Suprapubic skin (tissue), 4 donors: Measurements from ENCODE around the gene POLR3A. TPM values are rescaled to one million over a fixed set of nuclear protein-coding genes. Genes with fewer than 3 reads are reported as not detected.

Experiments used
- DNase-seq, 2 donors: peaks; one replicate each; pipeline ENCODE4 v3.0.0-alpha.2; 2019; ENCODE audit warnings: low spot score in 2 of 2
- H3K27ac ChIP-seq: fragments of 200-600 bp; sonication (generic); one replicate; pipeline ENCODE4 v1.5.1; 2019
- H3K27me3 ChIP-seq: fragments of 200-600 bp; sonication (generic); one replicate; pipeline ENCODE4 v1.5.1; 2019
- H3K36me3 ChIP-seq: fragments of 200-600 bp; sonication (generic); one replicate; pipeline ENCODE4 v1.5.1; 2019
- H3K4me1 ChIP-seq: fragments of 200-600 bp; sonication (generic); one replicate; pipeline ENCODE4 v1.5.1; 2019
- H3K4me3 ChIP-seq: fragments of 200-600 bp; sonication (generic); one replicate; pipeline ENCODE4 v1.5.1; 2019; ENCODE audit warnings: mild to moderate bottlenecking
- H3K9me3 ChIP-seq: fragments of 200-600 bp; sonication (generic); one replicate; pipeline ENCODE4 v1.5.1; 2019
- EP300 ChIP-seq: sonication (generic); formaldehyde crosslinking; IDR thresholded peaks from one replicate; pipeline ENCODE4 v1.6.1; 2017; ENCODE audit warnings: antibody characterized with exemption
- POLR2A ChIP-seq, 2 donors: fragments of 450-650 bp; IDR thresholded peaks; one replicate each; pipeline ENCODE4 v1.6.1; 2017; ENCODE audit warnings: antibody characterized with exemption in 2 of 2, mild to moderate bottlenecking in 2 of 2, moderate library complexity in 2 of 2
- POLR2AphosphoS5 ChIP-seq, 3 donors: sonication (generic); formaldehyde crosslinking; IDR thresholded peaks; one replicate each; pipeline ENCODE4 v1.6.1; 2017; ENCODE audit warnings: antibody characterized with exemption in 3 of 3
- WGBS: methylation state at CpG from one replicate; pipeline ENCODE4 v1.1.5; 2018; 5-methylcytosine and 5-hydroxymethylcytosine counted together
- total RNA-seq, 4 donors: library from RNA; depleted of rRNA; stranded (reverse); fragments of >200 nt; gene quantifications; one replicate each; pipeline ENCODE4 v1.1.0, GENCODE V29; 2016
- TF ChIP-seq, protein P1 (sequence below), 2 donors: fragments of 200-600 bp in 1 of 2; fragments of 450-650 bp in 1 of 2; sonication (generic) in 1 of 2; IDR thresholded peaks; one replicate each; pipeline ENCODE4 v1.5.1; 2016 to 2019; ENCODE audit warnings: antibody characterized with exemption in 2 of 2, mild to moderate bottlenecking in 1 of 2, moderate library complexity in 1 of 2

The POLR3A gene
- total RNA-seq, 4 donors from 2014 or later, result 9.7 to 18.3 (median 12.8) TPM

DNA sequence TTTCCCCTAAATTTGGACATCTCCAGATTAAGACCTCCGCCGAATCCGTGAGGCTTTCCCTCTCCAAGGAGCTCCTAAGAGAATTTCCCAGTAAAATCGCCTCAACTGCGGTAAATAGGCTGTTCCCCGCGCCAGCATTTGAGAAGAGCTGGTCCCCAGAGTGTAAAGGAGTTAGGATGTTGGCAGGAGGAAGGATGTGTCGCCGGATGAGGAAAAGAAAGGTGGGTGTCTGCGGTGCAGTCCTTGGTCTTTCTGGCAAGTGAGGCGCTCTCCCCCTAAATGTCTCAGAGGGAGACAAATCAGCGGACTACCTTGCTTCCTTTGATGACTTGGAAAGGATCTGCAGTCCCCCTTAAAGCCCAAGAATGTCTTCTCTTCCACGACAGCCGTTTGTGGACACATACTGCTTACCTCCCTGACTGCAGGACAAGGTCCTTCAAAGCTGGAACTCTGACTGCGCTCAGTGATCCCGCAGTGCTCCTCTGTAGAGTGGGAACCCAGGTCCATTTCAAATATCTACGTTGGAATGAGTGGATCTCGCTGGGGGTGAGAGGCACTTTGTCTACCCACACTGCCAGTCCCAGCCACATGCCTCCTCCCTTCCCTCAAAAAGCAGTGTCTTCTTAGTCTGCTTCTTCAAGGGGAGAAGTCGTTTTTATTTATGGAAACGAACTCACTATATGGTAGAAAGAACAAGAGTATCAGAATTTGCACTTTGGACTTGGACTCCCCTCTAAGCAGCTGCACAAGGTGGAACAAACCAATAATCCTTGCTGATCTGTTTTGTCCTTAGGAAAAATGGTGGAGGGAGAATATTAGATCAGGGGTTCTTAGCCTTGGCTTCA is 101.7 kb downstream of the POLR3A start:
- Histone ChIP-seq H3K36me3 (no peaks in the 10 kb centered on the region), H3K27me3 (no peaks in the 10 kb centered on the region), H3K4me3 (peak overlapping the region; percentile 89), H3K27ac (peak overlapping the region; percentile 86), H3K9me3 (no peaks in the 10 kb centered on the region), H3K4me1 (peaks cover 44% of the 10 kb centered on the region)
- no peak for DNase-seq
- 31% methylated on average over 17 of the region's 20 CpGs for WGBS
- TF ChIP-seq, protein P1, sequence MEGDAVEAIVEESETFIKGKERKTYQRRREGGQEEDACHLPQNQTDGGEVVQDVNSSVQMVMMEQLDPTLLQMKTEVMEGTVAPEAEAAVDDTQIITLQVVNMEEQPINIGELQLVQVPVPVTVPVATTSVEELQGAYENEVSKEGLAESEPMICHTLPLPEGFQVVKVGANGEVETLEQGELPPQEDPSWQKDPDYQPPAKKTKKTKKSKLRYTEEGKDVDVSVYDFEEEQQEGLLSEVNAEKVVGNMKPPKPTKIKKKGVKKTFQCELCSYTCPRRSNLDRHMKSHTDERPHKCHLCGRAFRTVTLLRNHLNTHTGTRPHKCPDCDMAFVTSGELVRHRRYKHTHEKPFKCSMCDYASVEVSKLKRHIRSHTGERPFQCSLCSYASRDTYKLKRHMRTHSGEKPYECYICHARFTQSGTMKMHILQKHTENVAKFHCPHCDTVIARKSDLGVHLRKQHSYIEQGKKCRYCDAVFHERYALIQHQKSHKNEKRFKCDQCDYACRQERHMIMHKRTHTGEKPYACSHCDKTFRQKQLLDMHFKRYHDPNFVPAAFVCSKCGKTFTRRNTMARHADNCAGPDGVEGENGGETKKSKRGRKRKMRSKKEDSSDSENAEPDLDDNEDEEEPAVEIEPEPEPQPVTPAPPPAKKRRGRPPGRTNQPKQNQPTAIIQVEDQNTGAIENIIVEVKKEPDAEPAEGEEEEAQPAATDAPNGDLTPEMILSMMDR (IDR thresholded peaks at IDR 0.05), result no peak
- no peak for TF ChIP-seq POLR2AphosphoS5 (IDR thresholded peaks at IDR 0.05)
- TF ChIP-seq POLR2A (IDR thresholded peaks at IDR 0.05), result no peak
- no peak for TF ChIP-seq EP300

DNA sequence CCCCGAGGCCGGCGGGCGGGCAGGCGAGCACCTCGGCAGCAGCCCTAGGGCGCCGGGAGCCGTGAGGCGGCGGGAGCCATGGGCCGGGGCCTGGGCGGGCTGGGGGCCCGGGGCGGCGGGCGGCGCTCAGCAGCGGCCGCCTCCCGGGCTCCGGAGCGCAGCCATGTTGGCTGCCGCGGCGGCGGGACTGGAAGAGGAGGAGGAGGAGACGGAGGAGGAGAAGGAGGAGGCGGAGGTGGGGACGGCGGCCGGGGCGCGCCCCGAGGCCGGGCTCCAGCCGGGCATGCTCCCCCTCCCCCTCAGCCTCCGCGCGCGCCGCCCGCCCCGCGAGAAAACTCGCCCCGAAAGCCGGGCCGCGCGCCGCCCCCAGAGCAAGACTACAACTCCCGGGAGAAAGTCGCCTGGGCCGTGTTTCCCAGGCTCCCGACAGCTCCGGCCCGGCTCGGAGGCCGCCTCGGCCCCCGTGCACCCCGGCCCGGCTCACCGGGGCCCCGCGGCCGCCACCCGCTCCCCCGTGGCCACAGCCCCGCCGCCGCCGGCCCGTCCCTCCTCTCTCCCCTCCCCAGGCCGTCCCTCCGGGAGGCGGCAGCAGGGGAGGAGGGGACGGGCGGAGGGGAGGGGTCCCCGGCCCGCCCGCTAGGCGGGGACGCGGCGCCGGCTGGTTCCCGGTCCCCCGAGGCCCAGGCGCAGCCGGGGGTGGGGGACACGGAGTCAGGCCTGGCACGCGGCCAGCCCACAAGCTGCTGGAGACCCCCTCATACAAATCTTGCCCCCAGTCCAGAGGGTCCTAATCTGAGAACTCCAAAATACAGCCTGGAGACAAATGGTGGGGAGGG is 102.5 kb downstream of the POLR3A start, which contains the start of gene DLG5:
TSS of gene DLG5 (minus strand) at position 190 of the 836 bp plus-strand sequence. CDS start 235 bp downstream, outside the sequence.
- Histone ChIP-seq H3K27me3 (no peaks in the 10 kb centered on the region), H3K9me3 (no peaks in the 10 kb centered on the region), H3K27ac (peak within 1 kb of the TSS; percentile 86), H3K36me3 (no peaks in the 10 kb centered on the region), H3K4me1 (peaks cover 49% of the 10 kb centered on the region), H3K4me3 (peak within 1 kb of the TSS; percentile 89)
- peak; percentile 74 to 85 for DNase-seq
- TF ChIP-seq EP300 (no peak), POLR2AphosphoS5 (IDR thresholded peaks at IDR 0.05) (no peak), POLR2A (IDR thresholded peaks at IDR 0.05) (peak in 1 of 2 donors; percentile 19)
- WGBS, result 0% methylated on average over 5 of the region's 95 CpGs

DNA sequence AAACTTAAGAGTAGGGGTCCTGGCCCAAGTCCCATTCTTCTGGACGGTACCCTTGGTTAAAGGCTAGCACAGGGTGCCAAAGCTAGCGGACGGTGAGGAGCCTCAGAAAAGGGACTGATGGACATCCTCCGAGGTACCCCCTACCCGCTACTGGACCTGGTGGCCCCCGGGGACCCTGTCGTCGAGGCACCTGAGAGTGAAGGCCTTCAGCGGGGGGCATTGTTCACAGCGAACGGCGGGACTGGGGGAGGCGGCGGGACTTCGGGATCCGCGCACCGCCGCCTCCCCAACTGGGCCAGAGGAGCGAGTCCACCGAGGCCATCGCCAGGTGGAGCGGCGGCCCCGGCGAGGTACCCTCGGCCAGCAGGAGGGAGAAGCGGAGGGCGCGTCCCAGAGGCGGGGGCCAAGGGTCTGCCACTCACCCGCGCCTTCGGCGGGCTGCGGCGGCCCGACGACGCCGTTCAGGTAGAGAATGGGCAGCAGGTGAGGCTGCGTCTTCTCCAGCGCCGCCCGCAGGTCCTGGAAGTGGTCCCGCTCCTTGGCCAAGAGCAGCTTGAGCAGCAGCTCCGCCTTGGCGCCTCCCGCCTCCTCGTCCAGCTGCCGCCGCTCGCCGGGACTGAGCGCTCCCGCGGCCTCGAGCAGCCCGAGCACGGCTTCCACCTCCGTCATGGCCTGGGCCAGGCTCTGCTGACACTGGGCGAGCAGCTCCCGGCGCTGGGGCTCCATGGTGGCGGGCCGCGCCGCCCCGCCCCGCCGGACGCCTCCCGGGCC is 103.3 kb downstream of the POLR3A start:
- Histone ChIP-seq H3K4me3 (peak overlapping the region; percentile 89), H3K9me3 (no peaks in the 10 kb centered on the region), H3K27me3 (no peaks in the 10 kb centered on the region), H3K36me3 (no peaks in the 10 kb centered on the region), H3K27ac (peak overlapping the region; percentile 86), H3K4me1 (peaks cover 52% of the 10 kb centered on the region)
- TF ChIP-seq POLR2A (IDR thresholded peaks at IDR 0.05) (no peak), POLR2AphosphoS5 (IDR thresholded peaks at IDR 0.05) (peak in 1 of 3 donors; percentile 17), EP300 (no peak)
- TF ChIP-seq, protein P1 (IDR thresholded peaks at IDR 0.05), result no peak
- DNase-seq, result peak; percentile 68 to 85
- WGBS, result 0% methylated on average over 3 of the region's 73 CpGs

DNA sequence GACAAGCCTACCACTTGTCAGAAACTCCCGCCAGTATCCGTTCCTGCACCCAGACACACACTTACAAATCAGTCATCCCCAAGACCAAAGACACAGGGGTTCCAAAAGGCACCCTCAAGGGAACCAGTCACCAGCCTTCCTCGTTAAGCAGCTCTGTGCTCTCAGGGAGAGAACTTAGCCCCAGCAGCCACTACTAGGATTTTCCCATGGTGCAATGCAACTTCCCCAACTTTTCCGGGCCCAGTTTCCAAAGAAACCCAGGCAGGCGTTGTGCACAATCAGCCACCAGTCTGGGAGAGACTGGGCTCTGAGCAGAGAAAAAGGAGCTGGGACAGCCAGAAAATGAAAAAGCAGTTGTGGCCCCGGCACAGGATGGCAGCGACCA is 103.9 kb downstream of the POLR3A start:
- Histone ChIP-seq H3K27me3 (no peaks in the 10 kb centered on the region), H3K4me3 (peak overlapping the region; percentile 89), H3K27ac (peak overlapping the region; percentile 86), H3K9me3 (no peaks in the 10 kb centered on the region), H3K36me3 (no peaks in the 10 kb centered on the region), H3K4me1 (peaks cover 54% of the 10 kb centered on the region)
- TF ChIP-seq EP300 (no peak), POLR2A (IDR thresholded peaks at IDR 0.05) (no peak), POLR2AphosphoS5 (IDR thresholded peaks at IDR 0.05) (no peak)
- TF ChIP-seq, protein P1 (IDR thresholded peaks at IDR 0.05), result no peak
- DNase-seq, result no peak
- WGBS, result 4% methylated on average over 7 of the region's 7 CpGs

DNA sequence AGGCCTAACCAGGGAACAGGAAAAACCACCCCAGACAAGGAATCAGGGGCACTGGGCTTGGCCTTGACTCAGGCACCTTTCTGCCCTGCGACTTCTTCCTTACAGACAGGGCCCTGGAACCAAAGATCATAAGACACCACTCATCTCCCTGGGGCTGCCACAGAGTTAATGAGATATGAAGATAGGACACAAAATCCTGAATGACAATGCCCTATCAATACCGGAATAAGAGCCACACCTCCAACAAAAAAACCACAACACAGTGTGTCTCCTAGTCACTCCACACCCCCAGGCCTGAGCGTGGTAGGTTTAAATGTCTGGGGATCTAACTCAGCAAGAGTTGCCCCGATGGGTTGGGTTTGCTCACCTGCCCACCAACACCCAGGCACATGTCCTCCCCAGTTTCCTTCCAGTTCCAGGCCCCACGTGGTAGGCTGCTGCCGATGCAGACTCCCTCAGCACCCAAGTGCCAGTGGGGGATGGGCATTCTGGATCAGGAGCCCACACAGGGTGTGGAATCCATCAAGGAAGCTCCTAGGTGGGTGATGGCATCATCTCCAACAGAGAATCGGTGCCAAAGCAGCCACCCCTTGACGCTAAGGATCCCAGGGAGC is 106.6 kb downstream of the POLR3A start:
- 71% methylated on average over 6 of the region's 8 CpGs for WGBS
- Histone ChIP-seq H3K27me3 (no peaks in the 10 kb centered on the region), H3K36me3 (no peaks in the 10 kb centered on the region), H3K9me3 (no peaks in the 10 kb centered on the region), H3K27ac (no peak overlapping the region), H3K4me1 (peaks cover 59% of the 10 kb centered on the region), H3K4me3 (no peak overlapping the region)
- no peak for DNase-seq
- TF ChIP-seq POLR2AphosphoS5 (IDR thresholded peaks at IDR 0.05) (no peak), POLR2A (IDR thresholded peaks at IDR 0.05) (no peak), EP300 (no peak)
- TF ChIP-seq, protein P1 (IDR thresholded peaks at IDR 0.05), result no peak
